ENCODE results near the gene TNIP3. TPM values are rescaled to one million over a fixed set of nuclear protein-coding genes. Genes with fewer than 3 reads are reported as not detected.

TNIP3 gene
- total RNA-seq, 3 donors from 2014 or later: 0.73 TPM; not detected in 2

- Histone ChIP-seq H3K27me3 (no peaks in the 10 kb centered on the region), H3K27ac (no peak overlapping the region), H3K9me3 (no peaks in the 10 kb centered on the region), H3K36me3 (no peaks in the 10 kb centered on the region), H3K4me3 (no peak overlapping the region), H3K4me1 (no peaks in the 10 kb centered on the region)
- TF ChIP-seq, protein P1, sequence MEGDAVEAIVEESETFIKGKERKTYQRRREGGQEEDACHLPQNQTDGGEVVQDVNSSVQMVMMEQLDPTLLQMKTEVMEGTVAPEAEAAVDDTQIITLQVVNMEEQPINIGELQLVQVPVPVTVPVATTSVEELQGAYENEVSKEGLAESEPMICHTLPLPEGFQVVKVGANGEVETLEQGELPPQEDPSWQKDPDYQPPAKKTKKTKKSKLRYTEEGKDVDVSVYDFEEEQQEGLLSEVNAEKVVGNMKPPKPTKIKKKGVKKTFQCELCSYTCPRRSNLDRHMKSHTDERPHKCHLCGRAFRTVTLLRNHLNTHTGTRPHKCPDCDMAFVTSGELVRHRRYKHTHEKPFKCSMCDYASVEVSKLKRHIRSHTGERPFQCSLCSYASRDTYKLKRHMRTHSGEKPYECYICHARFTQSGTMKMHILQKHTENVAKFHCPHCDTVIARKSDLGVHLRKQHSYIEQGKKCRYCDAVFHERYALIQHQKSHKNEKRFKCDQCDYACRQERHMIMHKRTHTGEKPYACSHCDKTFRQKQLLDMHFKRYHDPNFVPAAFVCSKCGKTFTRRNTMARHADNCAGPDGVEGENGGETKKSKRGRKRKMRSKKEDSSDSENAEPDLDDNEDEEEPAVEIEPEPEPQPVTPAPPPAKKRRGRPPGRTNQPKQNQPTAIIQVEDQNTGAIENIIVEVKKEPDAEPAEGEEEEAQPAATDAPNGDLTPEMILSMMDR (IDR thresholded peaks at IDR 0.05): no peak
- no peak for TF ChIP-seq POLR2A (IDR thresholded peaks at IDR 0.05)
- TF ChIP-seq POLR2AphosphoS5 (IDR thresholded peaks at IDR 0.05): no peak
- intact Hi-C loops (cut with DNase I; ENCODE audit: low total_unique reads): no loop called here
- no peak for DNase-seq (ENCODE audit: low spot score in 2 of 2)
Observed at GRCh38 chr4:121151942-121152341, 12.2 kb downstream of the TNIP3 start.

GRCh38 chr4:121150486-121150885 is 13.6 kb downstream of the TNIP3 start:
- no peaks in the 10 kb centered on the region for H3K27me3 ChIP-seq
- no peak overlapping the region for H3K27ac ChIP-seq
- no peaks in the 10 kb centered on the region for H3K36me3 ChIP-seq
- DNase-seq (ENCODE audit: low spot score in 2 of 2): no peak
- no peak overlapping the region for H3K4me3 ChIP-seq
- intact Hi-C loops (cut with DNase I; ENCODE audit: low total_unique reads): no loop called here
- no peaks in the 10 kb centered on the region for H3K9me3 ChIP-seq
- TF ChIP-seq, protein P1 (IDR thresholded peaks at IDR 0.05): no peak
- TF ChIP-seq POLR2A (IDR thresholded peaks at IDR 0.05) (no peak), POLR2AphosphoS5 (IDR thresholded peaks at IDR 0.05) (no peak)
- H3K4me1 ChIP-seq: no peaks in the 10 kb centered on the region

- Histone ChIP-seq H3K4me3 (no peak overlapping the region), H3K9me3 (no peaks in the 10 kb centered on the region), H3K27me3 (no peaks in the 10 kb centered on the region), H3K4me1 (no peaks in the 10 kb centered on the region), H3K27ac (no peak overlapping the region), H3K36me3 (no peaks in the 10 kb centered on the region)
- no peak for TF ChIP-seq POLR2A (IDR thresholded peaks at IDR 0.05)
- TF ChIP-seq, protein P1 (IDR thresholded peaks at IDR 0.05): no peak
- TF ChIP-seq POLR2AphosphoS5 (IDR thresholded peaks at IDR 0.05): no peak
- DNase-seq (ENCODE audit: low spot score in 2 of 2): no peak
- intact Hi-C loops (cut with DNase I; ENCODE audit: low total_unique reads): no loop called here
Observed at GRCh38 chr4:121150003-121150402, 14.1 kb downstream of the TNIP3 start.

GRCh38 chr4:121148621-121149020 is 15.5 kb downstream of the TNIP3 start:
- DNase-seq (ENCODE audit: low spot score in 2 of 2): no peak
- Histone ChIP-seq H3K9me3 (no peaks in the 10 kb centered on the region), H3K27ac (no peak overlapping the region), H3K4me3 (no peak overlapping the region), H3K4me1 (no peaks in the 10 kb centered on the region), H3K36me3 (no peaks in the 10 kb centered on the region), H3K27me3 (no peaks in the 10 kb centered on the region)
- intact Hi-C loops (cut with DNase I; ENCODE audit: low total_unique reads): no loop called here
- TF ChIP-seq, protein P1 (IDR thresholded peaks at IDR 0.05): no peak

GRCh38 chr4:121148000-121148399 is 16.1 kb downstream of the TNIP3 start:
- intact Hi-C loops (cut with DNase I; ENCODE audit: low total_unique reads): no loop called here
- no peaks in the 10 kb centered on the region for H3K4me1 ChIP-seq
- H3K27ac ChIP-seq: no peak overlapping the region
- no peak overlapping the region for H3K4me3 ChIP-seq
- no peaks in the 10 kb centered on the region for H3K27me3 ChIP-seq
- no peaks in the 10 kb centered on the region for H3K9me3 ChIP-seq
- DNase-seq (ENCODE audit: low spot score in 2 of 2): no peak
- TF ChIP-seq POLR2A (IDR thresholded peaks at IDR 0.05) (no peak), POLR2AphosphoS5 (IDR thresholded peaks at IDR 0.05) (no peak)
- TF ChIP-seq, protein P1 (IDR thresholded peaks at IDR 0.05): no peak
- H3K36me3 ChIP-seq: no peaks in the 10 kb centered on the region
